Measurements from ENCODE around the gene USP15.

Gene USP15

DNA sequence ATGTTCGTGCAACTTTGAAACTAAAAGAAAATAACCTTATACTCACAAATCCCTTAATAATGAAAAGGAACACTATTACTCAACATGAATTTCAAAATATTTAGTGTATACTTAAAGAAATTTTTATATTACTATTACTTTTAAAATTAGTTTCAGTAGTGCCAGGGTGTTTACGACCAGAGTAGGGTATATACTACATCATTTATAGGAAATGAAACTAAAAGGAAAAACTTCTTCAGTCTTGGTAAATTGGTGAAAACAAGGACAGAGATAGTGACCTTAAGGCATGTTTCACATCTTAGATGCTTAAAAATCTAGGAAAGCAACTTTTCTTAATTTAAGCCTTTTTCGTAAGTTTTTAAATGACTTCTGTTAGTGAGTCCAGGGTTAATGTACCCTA lies 4.5 kb downstream of the USP15 start:
- no peak overlapping the region for H3K4me3 ChIP-seq (replicated peaks; ENCODE audit: insufficient read depth, low read length)
- TF ChIP-seq SPI1 (IDR thresholded peaks at IDR 0.05; ENCODE audit: borderline replicate concordance, low read depth) (no peak), GABPA (IDR thresholded peaks at IDR 0.05; ENCODE audit: low read depth) (no peak)
- TF ChIP-seq, protein P1, sequence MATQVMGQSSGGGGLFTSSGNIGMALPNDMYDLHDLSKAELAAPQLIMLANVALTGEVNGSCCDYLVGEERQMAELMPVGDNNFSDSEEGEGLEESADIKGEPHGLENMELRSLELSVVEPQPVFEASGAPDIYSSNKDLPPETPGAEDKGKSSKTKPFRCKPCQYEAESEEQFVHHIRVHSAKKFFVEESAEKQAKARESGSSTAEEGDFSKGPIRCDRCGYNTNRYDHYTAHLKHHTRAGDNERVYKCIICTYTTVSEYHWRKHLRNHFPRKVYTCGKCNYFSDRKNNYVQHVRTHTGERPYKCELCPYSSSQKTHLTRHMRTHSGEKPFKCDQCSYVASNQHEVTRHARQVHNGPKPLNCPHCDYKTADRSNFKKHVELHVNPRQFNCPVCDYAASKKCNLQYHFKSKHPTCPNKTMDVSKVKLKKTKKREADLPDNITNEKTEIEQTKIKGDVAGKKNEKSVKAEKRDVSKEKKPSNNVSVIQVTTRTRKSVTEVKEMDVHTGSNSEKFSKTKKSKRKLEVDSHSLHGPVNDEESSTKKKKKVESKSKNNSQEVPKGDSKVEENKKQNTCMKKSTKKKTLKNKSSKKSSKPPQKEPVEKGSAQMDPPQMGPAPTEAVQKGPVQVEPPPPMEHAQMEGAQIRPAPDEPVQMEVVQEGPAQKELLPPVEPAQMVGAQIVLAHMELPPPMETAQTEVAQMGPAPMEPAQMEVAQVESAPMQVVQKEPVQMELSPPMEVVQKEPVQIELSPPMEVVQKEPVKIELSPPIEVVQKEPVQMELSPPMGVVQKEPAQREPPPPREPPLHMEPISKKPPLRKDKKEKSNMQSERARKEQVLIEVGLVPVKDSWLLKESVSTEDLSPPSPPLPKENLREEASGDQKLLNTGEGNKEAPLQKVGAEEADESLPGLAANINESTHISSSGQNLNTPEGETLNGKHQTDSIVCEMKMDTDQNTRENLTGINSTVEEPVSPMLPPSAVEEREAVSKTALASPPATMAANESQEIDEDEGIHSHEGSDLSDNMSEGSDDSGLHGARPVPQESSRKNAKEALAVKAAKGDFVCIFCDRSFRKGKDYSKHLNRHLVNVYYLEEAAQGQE (IDR thresholded peaks at IDR 0.05; ENCODE audit: insufficient replicate concordance, low read depth), result no peak
- H3K27me3 ChIP-seq (ENCODE audit: insufficient read depth, poor library complexity, severe bottlenecking), result no peaks in the 10 kb centered on the region
- DNase-seq (ENCODE audit: low read depth in 1 of 2, low spot score in 1 of 2), result no peak
- no peak overlapping the region for H3K27ac ChIP-seq (replicated peaks)

DNA sequence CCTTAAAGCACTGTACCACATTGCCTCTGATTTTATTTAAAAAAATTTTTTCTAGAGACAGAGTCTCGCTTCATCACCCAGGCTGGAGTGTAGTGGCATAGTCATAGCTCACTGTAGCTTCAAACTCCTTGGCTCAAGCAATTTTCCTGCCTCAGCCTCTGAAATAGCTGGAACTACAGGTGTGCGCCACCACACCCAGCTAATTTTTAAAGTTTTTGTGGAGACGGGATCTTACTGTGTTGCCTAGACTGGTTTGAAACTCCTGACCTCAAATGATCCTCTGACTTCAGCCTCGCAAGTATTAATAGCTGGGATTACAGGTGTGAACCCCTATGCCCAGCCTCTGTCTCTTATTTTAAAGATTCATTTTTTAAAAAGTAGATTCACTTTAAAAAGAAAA lies 5.3 kb downstream of the USP15 start:
- DNase-seq (ENCODE audit: low read depth in 1 of 2, low spot score in 1 of 2), result no peak
- no peak overlapping the region for H3K4me3 ChIP-seq (replicated peaks; ENCODE audit: insufficient read depth, low read length)
- no peak for TF ChIP-seq GABPA (IDR thresholded peaks at IDR 0.05; ENCODE audit: low read depth)
- TF ChIP-seq, protein P1 (IDR thresholded peaks at IDR 0.05; ENCODE audit: insufficient replicate concordance, low read depth), result no peak
- TF ChIP-seq, protein P2, sequence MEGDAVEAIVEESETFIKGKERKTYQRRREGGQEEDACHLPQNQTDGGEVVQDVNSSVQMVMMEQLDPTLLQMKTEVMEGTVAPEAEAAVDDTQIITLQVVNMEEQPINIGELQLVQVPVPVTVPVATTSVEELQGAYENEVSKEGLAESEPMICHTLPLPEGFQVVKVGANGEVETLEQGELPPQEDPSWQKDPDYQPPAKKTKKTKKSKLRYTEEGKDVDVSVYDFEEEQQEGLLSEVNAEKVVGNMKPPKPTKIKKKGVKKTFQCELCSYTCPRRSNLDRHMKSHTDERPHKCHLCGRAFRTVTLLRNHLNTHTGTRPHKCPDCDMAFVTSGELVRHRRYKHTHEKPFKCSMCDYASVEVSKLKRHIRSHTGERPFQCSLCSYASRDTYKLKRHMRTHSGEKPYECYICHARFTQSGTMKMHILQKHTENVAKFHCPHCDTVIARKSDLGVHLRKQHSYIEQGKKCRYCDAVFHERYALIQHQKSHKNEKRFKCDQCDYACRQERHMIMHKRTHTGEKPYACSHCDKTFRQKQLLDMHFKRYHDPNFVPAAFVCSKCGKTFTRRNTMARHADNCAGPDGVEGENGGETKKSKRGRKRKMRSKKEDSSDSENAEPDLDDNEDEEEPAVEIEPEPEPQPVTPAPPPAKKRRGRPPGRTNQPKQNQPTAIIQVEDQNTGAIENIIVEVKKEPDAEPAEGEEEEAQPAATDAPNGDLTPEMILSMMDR (IDR thresholded peaks at IDR 0.05; ENCODE audit: insufficient read depth, low read length), result no peak
- TF ChIP-seq POLR2AphosphoS5 (IDR thresholded peaks at IDR 0.05; ENCODE audit: low read depth), result no peak
- H3K27ac ChIP-seq (replicated peaks), result no peak overlapping the region
- no peaks in the 10 kb centered on the region for H3K27me3 ChIP-seq (ENCODE audit: insufficient read depth, poor library complexity, severe bottlenecking)

DNA sequence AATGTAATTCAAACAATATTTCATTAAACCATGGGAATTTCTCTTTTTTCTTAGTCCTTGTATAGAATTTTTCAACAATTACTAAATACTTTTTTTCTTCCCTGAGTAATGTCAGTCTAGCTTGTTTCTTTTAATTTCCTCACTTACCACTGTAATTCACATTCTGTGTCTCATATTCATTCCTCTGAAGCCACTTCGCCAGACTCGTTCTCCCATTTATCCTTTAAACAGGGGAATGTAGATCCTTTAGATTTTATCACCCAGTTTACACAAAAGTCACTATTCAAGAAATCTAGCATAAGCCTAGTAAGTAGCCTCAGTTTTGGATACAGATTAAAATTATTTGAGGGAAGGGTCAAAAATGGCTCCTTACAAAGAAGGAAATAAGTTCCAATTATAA lies 6.8 kb downstream of the USP15 start:
- Histone ChIP-seq H3K4me3 (replicated peaks; ENCODE audit: insufficient read depth, low read length) (no peak overlapping the region), H3K27me3 (ENCODE audit: insufficient read depth, poor library complexity, severe bottlenecking) (no peaks in the 10 kb centered on the region), H3K27ac (replicated peaks) (no peak overlapping the region)
- no peak for DNase-seq (ENCODE audit: low read depth in 1 of 2, low spot score in 1 of 2)
- TF ChIP-seq SPI1 (IDR thresholded peaks at IDR 0.05; ENCODE audit: borderline replicate concordance, low read depth) (no peak), POLR2AphosphoS5 (IDR thresholded peaks at IDR 0.05; ENCODE audit: low read depth) (no peak), GABPA (IDR thresholded peaks at IDR 0.05; ENCODE audit: low read depth) (no peak)
- TF ChIP-seq, protein P2 (IDR thresholded peaks at IDR 0.05; ENCODE audit: insufficient read depth, low read length), result no peak
- TF ChIP-seq, protein P1 (IDR thresholded peaks at IDR 0.05; ENCODE audit: insufficient replicate concordance, low read depth), result no peak

DNA sequence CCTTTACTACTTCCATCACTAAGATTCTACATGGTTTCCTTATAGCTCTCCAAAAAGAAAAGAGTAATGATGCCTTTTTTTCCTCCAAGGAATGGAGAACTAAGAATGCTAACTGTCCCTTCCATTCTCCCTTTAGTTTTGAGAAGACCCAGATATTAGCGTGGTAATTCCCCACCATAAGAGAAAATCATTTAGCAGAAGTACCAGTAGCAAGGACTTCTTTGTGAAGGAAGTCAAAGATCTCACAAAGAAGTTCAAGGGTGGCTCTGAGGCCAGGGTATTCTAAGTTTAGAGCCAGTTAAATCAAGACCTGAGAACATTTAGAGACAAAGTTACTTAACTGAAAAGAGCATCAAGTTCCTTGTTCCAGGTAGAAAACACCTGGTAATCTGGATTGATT lies 7.3 kb downstream of the USP15 start:
- no peak overlapping the region for H3K27ac ChIP-seq (replicated peaks)
- H3K27me3 ChIP-seq (ENCODE audit: insufficient read depth, poor library complexity, severe bottlenecking), result no peaks in the 10 kb centered on the region
- TF ChIP-seq, protein P2 (IDR thresholded peaks at IDR 0.05; ENCODE audit: insufficient read depth, low read length), result no peak
- TF ChIP-seq POLR2AphosphoS5 (IDR thresholded peaks at IDR 0.05; ENCODE audit: low read depth) (no peak), SPI1 (IDR thresholded peaks at IDR 0.05; ENCODE audit: borderline replicate concordance, low read depth) (no peak), GABPA (IDR thresholded peaks at IDR 0.05; ENCODE audit: low read depth) (no peak)
- TF ChIP-seq, protein P1 (IDR thresholded peaks at IDR 0.05; ENCODE audit: insufficient replicate concordance, low read depth), result no peak
- DNase-seq (ENCODE audit: low read depth in 1 of 2, low spot score in 1 of 2), result no peak
- H3K4me3 ChIP-seq (replicated peaks; ENCODE audit: insufficient read depth, low read length), result no peak overlapping the region

All from HL-60 (cell line).